Testis (tissue), 3 donors: ENCODE measurements around the gene UCK2. TPM values are rescaled to one million over a fixed set of nuclear protein-coding genes. Genes with fewer than 3 reads are reported as not detected.

Experiments
- DNase-seq: peaks from one replicate; pipeline ENCODE4 v3.0.0-alpha.2; 2019
- H3K27ac ChIP-seq, 2 donors: fragments of 200-600 bp; sonication (generic); one replicate each; pipeline ENCODE4 v1.5.1; 2019
- H3K27me3 ChIP-seq: fragments of 200-600 bp; sonication (generic); one replicate; pipeline ENCODE4 v1.5.1; 2019
- H3K36me3 ChIP-seq: fragments of 200-600 bp; sonication (generic); one replicate; pipeline ENCODE4 v1.5.1; 2017; ENCODE audit warnings: low read depth; ENCODE audit errors: missing control alignments
- H3K4me1 ChIP-seq: fragments of 200-600 bp; sonication (generic); one replicate; pipeline ENCODE4 v1.5.1; 2019
- H3K4me3 ChIP-seq, 2 donors: fragments of 200-600 bp; sonication (generic); one replicate each; pipeline ENCODE4 v1.5.1; 2017 to 2019
- H3K9me3 ChIP-seq: fragments of 200-600 bp; sonication (generic); one replicate; pipeline ENCODE4 v1.5.1; 2017
- POLR2A ChIP-seq: fragments of 450-650 bp; IDR thresholded peaks from one replicate; pipeline ENCODE4 v1.6.1; 2017; ENCODE audit warnings: antibody characterized with exemption, mild to moderate bottlenecking, moderate library complexity
- WGBS, 2 donors: methylation state at CpG; one replicate each; pipeline ENCODE4 v1.1.5; 2018; 5-methylcytosine and 5-hydroxymethylcytosine counted together
- intact Hi-C: fragments of 100-400 bp; cut with DNase I; formaldehyde crosslinking; loops from one replicate; pipeline ENCODE4 v1.15.1; 2023; ENCODE audit warnings: low total_unique reads
- polyA plus RNA-seq: library from polyadenylated mRNA; stranded (reverse); fragments of 350-450 nt; fragmentation: Illumina TruSeq; extraction: RNeasy Lipid Tissue Mini Kit (QIAGEN cat#74804); gene quantifications from one replicate; pipeline ENCODE4 v1.2.3, GENCODE V29; 2014; ENCODE audit warnings: low read depth, low replicate concordance; ENCODE audit not compliant: insufficient read depth
- total RNA-seq, 2 donors: library from RNA; depleted of rRNA; stranded (reverse); fragments of >200 nt; gene quantifications; one replicate each; pipeline ENCODE4 v1.2.3, GENCODE V29; 2016
- TF ChIP-seq, protein P1 (sequence below), 3 experiments: fragments of 450-650 bp in 2 of 3; fragments of 200-600 bp in 1 of 3; sonication (generic) in 1 of 3; IDR thresholded peaks; one replicate each; pipeline ENCODE4 v1.5.1; 2016 to 2019; ENCODE audit warnings: antibody characterized with exemption in 3 of 3, mild to moderate bottlenecking in 2 of 3, moderate library complexity in 1 of 3

Gene UCK2
- total and polyA plus RNA-seq, 3 donors from 2014 or later = 27.6 to 29.9 (median 29.7) TPM

GRCh38 chr1:165832902-165833301 is 5.5 kb downstream of the UCK2 start:
- Histone ChIP-seq H3K27ac (no peak overlapping the region), H3K4me3 (no peak overlapping the region), H3K4me1 (peaks cover 8% of the 10 kb centered on the region), H3K27me3 (no peaks in the 10 kb centered on the region), H3K36me3 (no peaks in the 10 kb centered on the region), H3K9me3 (no peaks in the 10 kb centered on the region)
- TF ChIP-seq, protein P1, sequence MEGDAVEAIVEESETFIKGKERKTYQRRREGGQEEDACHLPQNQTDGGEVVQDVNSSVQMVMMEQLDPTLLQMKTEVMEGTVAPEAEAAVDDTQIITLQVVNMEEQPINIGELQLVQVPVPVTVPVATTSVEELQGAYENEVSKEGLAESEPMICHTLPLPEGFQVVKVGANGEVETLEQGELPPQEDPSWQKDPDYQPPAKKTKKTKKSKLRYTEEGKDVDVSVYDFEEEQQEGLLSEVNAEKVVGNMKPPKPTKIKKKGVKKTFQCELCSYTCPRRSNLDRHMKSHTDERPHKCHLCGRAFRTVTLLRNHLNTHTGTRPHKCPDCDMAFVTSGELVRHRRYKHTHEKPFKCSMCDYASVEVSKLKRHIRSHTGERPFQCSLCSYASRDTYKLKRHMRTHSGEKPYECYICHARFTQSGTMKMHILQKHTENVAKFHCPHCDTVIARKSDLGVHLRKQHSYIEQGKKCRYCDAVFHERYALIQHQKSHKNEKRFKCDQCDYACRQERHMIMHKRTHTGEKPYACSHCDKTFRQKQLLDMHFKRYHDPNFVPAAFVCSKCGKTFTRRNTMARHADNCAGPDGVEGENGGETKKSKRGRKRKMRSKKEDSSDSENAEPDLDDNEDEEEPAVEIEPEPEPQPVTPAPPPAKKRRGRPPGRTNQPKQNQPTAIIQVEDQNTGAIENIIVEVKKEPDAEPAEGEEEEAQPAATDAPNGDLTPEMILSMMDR (IDR thresholded peaks at IDR 0.05) = no peak
- TF ChIP-seq POLR2A = no peak
- WGBS, 2 donors = 83 to 91% methylated on average over 9 of the region's 9 CpGs
- intact Hi-C loops = no loop called here
- no peak for DNase-seq

DNA sequence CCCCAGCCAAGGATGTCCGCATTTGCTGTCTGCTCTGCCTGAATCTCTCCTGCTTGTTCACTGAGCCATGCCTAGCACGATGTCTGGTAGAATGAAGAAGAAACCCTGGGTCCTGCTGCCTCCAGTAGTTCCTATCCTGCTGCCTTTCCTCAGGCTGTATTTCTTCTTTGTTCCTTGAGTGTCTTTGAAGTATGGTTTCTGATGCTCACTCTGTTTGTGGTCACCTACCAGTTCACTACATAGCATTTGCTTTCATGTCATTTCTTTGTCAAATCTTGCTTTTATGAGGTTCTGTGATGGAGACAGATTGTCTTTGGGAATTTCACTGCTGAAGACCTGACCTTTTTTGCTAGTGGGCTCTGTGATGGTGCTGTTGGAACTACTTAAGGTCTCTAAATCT is 5.9 kb downstream of the UCK2 start:
- TF ChIP-seq, protein P1 (IDR thresholded peaks at IDR 0.05) = no peak
- no peak for TF ChIP-seq POLR2A
- no peak overlapping the region for H3K4me3 ChIP-seq
- H3K27ac ChIP-seq = no peak overlapping the region
- WGBS, 2 donors = 72 to 90% methylated on average over 2 of the region's 2 CpGs
- H3K27me3 ChIP-seq = no peaks in the 10 kb centered on the region
- intact Hi-C loops = no loop called here
- H3K36me3 ChIP-seq = no peaks in the 10 kb centered on the region
- DNase-seq = no peak
- no peaks in the 10 kb centered on the region for H3K9me3 ChIP-seq
- peaks cover 8% of the 10 kb centered on the region for H3K4me1 ChIP-seq

DNA sequence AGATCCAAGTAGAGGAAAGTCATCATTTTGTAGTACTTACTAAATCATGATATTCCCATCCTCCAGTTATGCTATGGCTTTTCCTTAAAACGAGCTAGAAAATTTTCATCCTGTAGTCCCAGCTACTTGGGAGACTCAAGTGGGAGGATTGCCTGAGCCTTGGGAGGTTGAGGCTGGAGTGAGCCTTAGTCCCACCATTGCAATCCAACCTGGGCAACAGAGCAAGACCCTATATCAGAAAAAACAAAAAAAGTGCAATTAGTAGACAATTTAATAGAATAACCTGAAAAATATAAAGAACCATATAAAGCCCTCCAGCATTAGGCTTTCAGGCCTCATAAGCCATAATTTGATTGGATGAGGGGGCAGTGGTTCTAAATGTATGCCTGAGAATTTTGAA is 6.8 kb downstream of the UCK2 start:
- 50 to 71% methylated on average over 1 of the region's 1 CpG for WGBS, 2 donors
- Histone ChIP-seq H3K4me1 (peaks cover 7% of the 10 kb centered on the region), H3K27me3 (no peaks in the 10 kb centered on the region), H3K9me3 (no peaks in the 10 kb centered on the region), H3K4me3 (no peak overlapping the region), H3K36me3 (no peaks in the 10 kb centered on the region), H3K27ac (no peak overlapping the region)
- TF ChIP-seq POLR2A = no peak
- TF ChIP-seq, protein P1 (IDR thresholded peaks at IDR 0.05) = no peak
- no peak for DNase-seq
- intact Hi-C loops = no loop called here

DNA sequence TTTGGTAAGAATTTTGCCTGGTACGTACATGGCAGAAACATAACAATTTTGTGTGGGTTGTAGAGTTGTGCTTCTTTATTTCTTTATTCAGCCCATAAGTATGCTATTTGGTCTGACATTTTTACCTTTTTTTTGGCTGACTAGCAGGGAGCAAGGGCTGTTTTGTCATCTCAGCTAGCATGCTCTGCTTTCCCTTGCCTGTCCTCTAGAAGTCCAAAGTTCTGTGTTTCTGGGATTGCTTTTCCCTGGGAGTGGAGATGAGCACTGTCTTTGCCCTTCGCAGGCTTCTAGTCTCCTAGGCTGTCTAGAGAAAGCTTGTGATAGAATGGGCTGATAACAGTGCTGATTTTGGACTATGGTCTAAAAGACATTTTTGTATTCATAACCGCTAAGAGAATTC is 7.5 kb downstream of the UCK2 start:
- WGBS, 2 donors = 95 to 98% methylated on average over 3 of the region's 3 CpGs
- intact Hi-C loops = no loop called here
- no peak for DNase-seq

More for the DNA sequence above, 7.5 kb downstream of the UCK2 start:
- H3K36me3 ChIP-seq = no peaks in the 10 kb centered on the region
- no peak overlapping the region for H3K27ac ChIP-seq
- no peak overlapping the region for H3K4me3 ChIP-seq
- no peaks in the 10 kb centered on the region for H3K9me3 ChIP-seq
- H3K27me3 ChIP-seq = no peaks in the 10 kb centered on the region
- peaks cover under 1% of the 10 kb centered on the region for H3K4me1 ChIP-seq
- no peak for TF ChIP-seq POLR2A
- TF ChIP-seq, protein P1 (IDR thresholded peaks at IDR 0.05) = no peak
